ENCODE measurements around the gene MAGED2.
"Not testable (repeated sequence)": the region's sequence is repeated elsewhere in the genome, so short reads cannot be mapped to it uniquely, and the experiment has no call there.

Gene MAGED2

DNA sequence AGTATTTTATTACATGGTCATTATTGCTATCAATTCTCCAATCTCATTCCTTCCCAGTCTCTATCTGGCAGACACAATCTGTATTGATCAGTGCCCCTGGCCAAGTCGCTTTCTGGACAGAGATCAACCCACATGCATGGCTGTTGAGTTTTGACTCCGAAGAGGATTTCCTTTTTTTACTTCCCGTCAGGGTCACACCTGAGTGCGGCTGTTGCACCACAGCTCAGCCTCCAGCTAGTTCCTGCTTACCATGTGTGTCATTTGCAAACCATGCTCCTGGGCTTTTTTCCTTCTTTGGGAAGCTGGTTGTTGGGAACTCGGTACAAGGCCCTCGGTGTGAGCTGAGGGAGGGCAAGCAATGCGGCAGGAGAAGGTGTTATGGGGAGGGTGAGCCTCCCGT is 11.7 kb downstream of the MAGED2 start:
- no peak for DNase-seq

GRCh38 chrX:54820737-54821136 is 13.2 kb downstream of the MAGED2 start:
- no peak for DNase-seq

- no peak for DNase-seq
Measured at GRCh38 chrX:54821310-54821709, 13.8 kb downstream of the MAGED2 start.

DNA sequence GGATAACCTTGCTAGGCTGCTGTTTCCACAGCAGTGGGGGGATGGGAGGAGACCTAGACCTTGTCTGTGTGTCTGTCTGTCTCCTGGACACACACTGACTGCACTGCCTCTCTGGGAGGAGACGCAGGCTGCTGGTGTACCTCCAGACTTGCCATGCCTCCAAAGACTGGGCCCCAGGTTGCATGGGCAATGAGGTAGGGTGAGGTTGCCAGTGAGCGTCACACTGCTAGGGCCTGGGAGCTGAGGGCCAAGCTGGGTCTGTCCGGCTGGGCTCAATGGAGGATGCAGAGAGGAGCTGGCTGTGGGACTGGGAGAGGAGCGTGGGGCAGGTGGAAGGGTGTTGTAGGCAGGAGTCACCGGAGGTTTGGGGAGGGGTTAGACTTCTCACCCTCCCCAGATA is 16.6 kb downstream of the MAGED2 start:
- DNase-seq: no peak

GRCh38 chrX:54824722-54825121 is 17.2 kb downstream of the MAGED2 start:
- no peak for DNase-seq

- no peak for DNase-seq
Measured at GRCh38 chrX:54825716-54826438, 18.3 kb downstream of the MAGED2 start.

GRCh38 chrX:54826598-54826997 is 19.1 kb downstream of the MAGED2 start:
- DNase-seq: no peak

DNA sequence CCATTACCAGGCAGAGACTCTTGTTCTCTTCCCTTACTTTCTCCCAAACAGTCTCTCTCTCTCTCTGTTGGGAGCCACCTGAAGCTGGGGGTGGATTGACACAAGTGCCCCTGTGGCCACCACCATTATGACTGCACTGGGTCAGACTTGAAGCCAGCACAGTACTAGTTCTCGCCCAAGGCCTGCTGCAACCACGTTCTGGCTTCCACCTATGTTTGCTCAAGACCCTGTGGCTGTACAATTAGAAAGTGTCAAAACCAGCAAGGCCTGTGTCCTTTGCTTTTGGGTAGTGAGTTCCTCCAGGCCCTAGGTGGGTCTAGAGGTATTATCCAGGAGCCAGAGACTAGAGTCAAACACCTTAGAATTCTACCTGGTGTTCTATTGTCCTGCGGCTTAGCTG is 31.0 kb downstream of the MAGED2 start:
- DNase-seq: no peak

DNA sequence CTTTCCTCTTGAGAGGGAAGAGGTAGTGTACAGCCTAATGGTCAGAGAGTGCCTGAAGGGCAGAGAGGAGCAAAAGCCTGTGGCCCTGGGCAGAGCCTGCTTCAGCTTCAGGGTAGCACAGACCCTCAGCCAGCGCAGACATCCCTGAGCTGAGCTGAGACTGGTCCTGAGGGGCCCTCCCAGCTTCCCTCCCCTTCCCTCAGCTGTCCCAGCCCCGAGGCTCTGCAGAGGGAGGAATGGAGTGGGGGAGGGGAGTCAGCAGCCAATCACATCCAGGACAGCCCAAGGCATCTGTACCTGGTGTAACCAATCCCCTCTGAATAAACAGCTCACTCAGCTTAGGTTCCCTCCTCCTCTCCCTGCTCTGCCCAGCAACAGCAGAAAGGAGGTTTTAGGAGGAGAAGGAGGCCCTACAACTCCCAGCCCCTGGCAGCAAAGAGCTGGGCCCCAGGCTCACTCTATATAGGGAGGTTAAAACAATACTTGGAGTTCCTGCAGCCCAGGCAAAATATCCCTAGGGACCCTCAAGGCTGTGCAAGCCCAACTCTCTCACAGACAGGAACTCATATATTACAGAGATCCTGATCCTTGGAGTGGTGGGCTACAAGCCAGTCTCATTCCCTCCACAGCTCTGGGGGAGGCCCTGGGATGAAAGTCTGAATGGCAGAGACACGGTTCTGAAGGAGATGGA is 33.8 kb downstream of the MAGED2 start:
- DNase-seq: not testable (repeated sequence)

- DNase-seq: no peak
Measured at GRCh38 chrX:54842607-54843006, 35.1 kb downstream of the MAGED2 start.

- DNase-seq: no peak
Measured at GRCh38 chrX:54843050-54843449, 35.5 kb downstream of the MAGED2 start.

DNA sequence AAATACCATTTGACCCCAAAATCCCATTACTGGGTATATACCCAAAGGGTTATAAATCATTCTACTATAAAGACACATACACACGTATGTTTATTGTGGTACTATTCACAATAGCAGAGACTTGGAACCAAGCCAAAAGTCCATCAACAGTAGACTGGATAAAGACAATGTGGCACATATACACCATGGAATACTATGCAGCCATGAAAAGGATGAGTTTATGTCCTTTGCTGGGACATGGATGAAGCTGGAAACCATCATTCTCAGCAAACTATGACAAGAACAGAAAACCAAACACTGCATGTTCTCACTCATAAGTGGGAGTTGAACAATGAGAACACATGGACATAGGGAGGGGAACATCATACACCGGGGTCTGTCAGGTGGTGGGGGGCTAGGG is 40.2 kb downstream of the MAGED2 start:
- not testable (repeated sequence) for DNase-seq

DNA sequence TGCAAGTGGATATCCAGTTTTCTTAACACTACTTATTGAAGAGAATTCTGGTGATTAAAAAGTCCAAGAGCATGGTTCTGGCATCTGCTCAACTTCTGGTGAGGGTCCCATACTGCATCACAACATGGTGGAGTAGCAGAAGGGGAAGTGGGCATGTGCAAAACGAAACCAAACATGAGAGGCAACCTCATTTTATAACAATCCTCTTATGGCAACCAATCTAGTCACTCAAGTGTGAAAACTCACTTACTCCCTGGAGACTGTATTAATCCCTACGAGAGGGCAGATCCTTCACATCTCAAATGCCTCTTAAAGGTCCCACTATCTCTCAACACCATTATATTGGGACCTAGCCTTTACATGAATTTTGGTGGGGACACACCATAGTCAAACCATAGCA is 57.7 kb downstream of the MAGED2 start:
- DNase-seq: no peak
